Measurements from ENCODE around the gene CAD. TPM values are rescaled to one million over a fixed set of nuclear protein-coding genes. Genes with fewer than 3 reads are reported as not detected.
A peak's percentile ranks its signal among the peaks of the same experiment; 100 is the strongest.

The CAD gene
- total and polyA plus RNA-seq, 5 donors, result 6.0 to 12.0 (median 9.9) TPM

DNA sequence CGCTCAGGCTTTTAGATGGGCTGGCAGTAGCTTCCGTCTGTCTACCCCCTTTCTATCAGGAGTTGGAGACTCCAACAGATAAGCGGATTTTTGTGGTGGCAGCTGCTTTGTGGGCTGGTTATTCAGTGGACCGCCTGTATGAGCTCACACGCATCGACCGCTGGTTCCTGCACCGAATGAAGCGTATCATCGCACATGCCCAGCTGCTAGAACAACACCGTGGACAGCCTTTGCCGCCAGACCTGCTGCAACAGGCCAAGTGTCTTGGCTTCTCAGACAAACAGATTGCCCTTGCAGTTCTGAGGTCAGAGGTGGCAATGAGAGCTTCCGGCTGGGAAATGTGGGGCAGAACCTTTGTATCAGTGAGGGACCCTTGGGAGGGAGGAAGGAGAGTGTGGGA lies 14.8 kb downstream of the CAD start:
- WGBS, result 92% methylated on average over 13 of the region's 13 CpGs
- intact Hi-C loops (cut with DNase I), result no loop called here
- DNase-seq (no peak), ATAC-seq (no peak)
- Histone ChIP-seq H3K27ac (ENCODE audit: low read length) (no peak overlapping the region), H3K27me3 (ENCODE audit: control insufficient read depth, insufficient read depth) (no peaks in the 10 kb centered on the region), H3K9me3 (ENCODE audit: control insufficient read depth, low read length) (no peaks in the 10 kb centered on the region), H3K4me3 (ENCODE audit: low read length) (no peak overlapping the region), H3K4me1 (ENCODE audit: control insufficient read depth, insufficient read depth, low read length) (no peaks in the 10 kb centered on the region)

DNA sequence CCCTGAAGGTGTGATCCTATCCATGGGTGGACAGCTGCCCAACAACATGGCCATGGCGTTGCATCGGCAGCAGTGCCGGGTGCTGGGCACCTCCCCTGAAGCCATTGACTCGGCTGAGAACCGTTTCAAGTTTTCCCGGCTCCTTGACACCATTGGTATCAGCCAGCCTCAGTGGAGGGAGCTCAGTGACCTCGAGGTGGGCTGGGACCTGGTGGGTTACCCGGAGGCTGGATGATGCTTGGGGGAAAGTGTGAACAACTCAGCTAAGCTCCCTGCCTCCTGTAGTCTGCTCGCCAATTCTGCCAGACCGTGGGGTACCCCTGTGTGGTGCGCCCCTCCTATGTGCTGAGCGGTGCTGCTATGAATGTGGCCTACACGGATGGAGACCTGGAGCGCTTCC lies 16.2 kb downstream of the CAD start:
- Histone ChIP-seq H3K4me3 (ENCODE audit: low read length) (no peak overlapping the region), H3K27ac (ENCODE audit: low read length) (no peak overlapping the region), H3K9me3 (ENCODE audit: control insufficient read depth, low read length) (no peaks in the 10 kb centered on the region), H3K27me3 (ENCODE audit: control insufficient read depth, insufficient read depth) (no peaks in the 10 kb centered on the region), H3K4me1 (ENCODE audit: control insufficient read depth, insufficient read depth, low read length) (no peaks in the 10 kb centered on the region)
- intact Hi-C loops (cut with DNase I), result no loop called here
- DNase-seq, result peak in 1 of 3 donors; percentile 4
- ATAC-seq, result no peak
- WGBS, result 94% methylated on average over 14 of the region's 14 CpGs

DNA sequence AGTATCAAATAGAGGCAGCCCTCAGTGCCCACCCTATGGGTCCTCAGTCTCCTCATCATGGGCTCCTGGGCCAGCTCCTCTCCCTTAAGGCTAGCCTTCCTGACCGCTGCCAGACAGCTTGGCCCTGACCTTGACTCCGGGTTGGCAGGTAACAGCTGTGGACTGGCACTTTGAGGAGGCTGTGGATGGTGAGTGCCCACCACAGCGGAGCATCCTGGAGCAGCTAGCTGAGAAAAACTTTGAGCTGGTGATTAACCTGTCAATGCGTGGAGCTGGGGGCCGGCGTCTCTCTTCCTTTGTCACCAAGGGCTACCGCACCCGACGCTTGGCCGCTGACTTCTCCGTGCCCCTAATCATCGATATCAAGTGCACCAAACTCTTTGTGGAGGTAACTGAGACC lies 19.0 kb downstream of the CAD start:
- H3K4me3 ChIP-seq (ENCODE audit: low read length), result no peak overlapping the region
- no peaks in the 10 kb centered on the region for H3K9me3 ChIP-seq (ENCODE audit: control insufficient read depth, low read length)
- ATAC-seq (no peak), DNase-seq (peak in 1 of 3 donors; percentile 25)
- intact Hi-C loops (cut with DNase I), result no loop called here
- no peak overlapping the region for H3K27ac ChIP-seq (ENCODE audit: low read length)
- no peaks in the 10 kb centered on the region for H3K4me1 ChIP-seq (ENCODE audit: control insufficient read depth, insufficient read depth, low read length)
- 97% methylated on average over 12 of the region's 12 CpGs for WGBS
- H3K27me3 ChIP-seq (ENCODE audit: control insufficient read depth, insufficient read depth), result no peaks in the 10 kb centered on the region

DNA sequence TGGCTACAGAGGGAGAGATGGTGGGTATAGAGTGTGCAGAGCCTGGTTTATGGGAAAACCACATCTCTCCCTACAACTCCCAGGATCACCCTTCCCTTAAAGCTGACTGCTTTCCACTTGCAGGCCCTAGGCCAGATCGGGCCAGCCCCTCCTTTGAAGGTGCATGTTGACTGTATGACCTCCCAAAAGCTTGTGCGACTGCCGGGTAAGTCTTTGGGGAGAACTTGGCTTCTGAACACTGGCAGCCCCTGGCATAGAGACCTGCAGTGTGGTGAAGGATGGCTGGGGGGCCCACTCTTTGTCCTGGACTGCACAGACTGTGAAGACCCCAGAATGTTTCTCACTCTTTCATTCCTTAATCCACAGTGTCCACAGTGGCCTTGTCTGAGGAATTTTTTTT lies 19.5 kb downstream of the CAD start:
- Histone ChIP-seq H3K27me3 (ENCODE audit: control insufficient read depth, insufficient read depth) (no peaks in the 10 kb centered on the region), H3K4me3 (ENCODE audit: low read length) (no peak overlapping the region), H3K27ac (ENCODE audit: low read length) (no peak overlapping the region), H3K9me3 (ENCODE audit: control insufficient read depth, low read length) (no peaks in the 10 kb centered on the region), H3K4me1 (ENCODE audit: control insufficient read depth, insufficient read depth, low read length) (no peaks in the 10 kb centered on the region)
- WGBS, result 85% methylated on average over 3 of the region's 3 CpGs
- intact Hi-C loops (cut with DNase I), result no loop called here
- DNase-seq, result no peak
- no peak for ATAC-seq

DNA sequence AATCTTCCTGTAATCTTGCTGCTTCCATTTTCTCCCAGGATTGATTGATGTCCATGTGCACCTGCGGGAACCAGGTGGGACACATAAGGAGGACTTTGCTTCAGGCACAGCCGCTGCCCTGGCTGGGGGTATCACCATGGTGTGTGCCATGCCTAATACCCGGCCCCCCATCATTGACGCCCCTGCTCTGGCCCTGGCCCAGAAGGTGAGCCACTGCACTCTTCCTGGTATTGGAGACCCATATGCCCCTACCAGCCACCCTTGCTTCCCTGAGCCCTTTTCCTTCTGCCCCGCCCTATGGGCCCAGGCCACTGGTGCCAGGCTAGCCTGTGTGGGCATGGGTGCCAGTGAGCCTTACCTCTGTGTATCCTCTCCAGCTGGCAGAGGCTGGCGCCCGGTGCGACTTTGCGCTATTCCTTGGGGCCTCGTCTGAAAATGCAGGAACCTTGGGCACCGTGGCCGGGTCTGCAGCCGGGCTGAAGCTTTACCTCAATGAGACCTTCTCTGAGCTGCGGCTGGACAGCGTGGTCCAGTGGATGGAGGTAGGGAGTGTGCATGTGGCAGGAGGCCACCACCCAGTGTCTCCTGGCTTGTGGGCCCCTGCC lies 20.3 kb downstream of the CAD start:
- 97% methylated on average over 15 of the region's 15 CpGs for WGBS
- no peak for ATAC-seq

DNA sequence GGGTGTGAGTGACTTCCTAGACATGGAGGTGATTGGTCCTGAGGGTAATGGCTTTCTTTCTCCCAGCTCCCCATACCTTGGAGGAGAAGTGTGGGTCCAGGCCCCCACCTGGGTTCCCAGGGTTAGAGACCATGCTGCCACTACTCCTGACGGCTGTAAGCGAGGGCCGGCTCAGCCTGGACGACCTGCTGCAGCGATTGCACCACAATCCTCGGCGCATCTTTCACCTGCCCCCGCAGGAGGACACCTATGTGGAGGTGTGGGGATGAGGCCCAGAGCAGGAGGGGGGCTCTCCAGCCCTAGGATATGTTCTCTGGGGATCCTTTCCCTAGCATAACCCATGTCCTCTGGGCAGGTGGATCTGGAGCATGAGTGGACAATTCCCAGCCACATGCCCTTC lies 21.8 kb downstream of the CAD start:
- DNase-seq (peak in 1 of 3 donors; percentile 34), ATAC-seq (no peak)
- Histone ChIP-seq H3K9me3 (ENCODE audit: control insufficient read depth, low read length) (no peaks in the 10 kb centered on the region), H3K4me3 (ENCODE audit: low read length) (no peak overlapping the region), H3K4me1 (ENCODE audit: control insufficient read depth, insufficient read depth, low read length) (no peaks in the 10 kb centered on the region), H3K27me3 (ENCODE audit: control insufficient read depth, insufficient read depth) (no peaks in the 10 kb centered on the region), H3K27ac (ENCODE audit: low read length) (no peak overlapping the region)
- intact Hi-C loops (cut with DNase I), result no loop called here
- 94% methylated on average over 8 of the region's 8 CpGs for WGBS

More for the DNA sequence above, 20.3 kb downstream of the CAD start:
- DNase-seq, result peak in 1 of 3 donors; percentile 50
- intact Hi-C loops (cut with DNase I), result no loop called here
- H3K27ac ChIP-seq (ENCODE audit: low read length), result no peak overlapping the region
- no peaks in the 10 kb centered on the region for H3K9me3 ChIP-seq (ENCODE audit: control insufficient read depth, low read length)
- H3K4me1 ChIP-seq (ENCODE audit: control insufficient read depth, insufficient read depth, low read length), result no peaks in the 10 kb centered on the region
- no peaks in the 10 kb centered on the region for H3K27me3 ChIP-seq (ENCODE audit: control insufficient read depth, insufficient read depth)
- no peak overlapping the region for H3K4me3 ChIP-seq (ENCODE audit: low read length)

DNA sequence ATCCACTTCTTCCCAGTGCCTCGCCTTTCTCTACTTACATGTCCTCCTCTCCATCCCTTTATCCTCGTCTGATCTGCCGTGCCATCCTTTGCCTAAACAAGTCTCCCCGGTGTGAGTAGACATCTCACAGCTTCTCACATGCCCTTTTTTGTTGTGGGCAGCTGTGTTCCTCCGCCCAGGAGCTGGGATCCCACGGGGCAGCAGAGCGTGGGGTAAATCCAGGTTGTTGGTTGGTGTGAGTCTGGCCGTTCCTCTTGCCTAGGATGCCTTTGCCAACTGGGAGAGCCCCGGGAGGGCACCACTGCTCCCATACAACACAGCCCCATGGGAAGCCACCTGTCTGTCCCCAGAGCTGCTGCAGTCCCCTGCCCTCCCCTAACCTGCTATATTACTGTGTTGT lies 23.2 kb downstream of the CAD start:
- H3K27ac ChIP-seq (ENCODE audit: low read length), result no peak overlapping the region
- ATAC-seq (no peak), DNase-seq (peak in 1 of 3 donors; percentile 35)
- intact Hi-C loops (cut with DNase I), result no loop called here
- H3K9me3 ChIP-seq (ENCODE audit: control insufficient read depth, low read length), result no peaks in the 10 kb centered on the region
- WGBS, result 90% methylated on average over 9 of the region's 9 CpGs
- H3K27me3 ChIP-seq (ENCODE audit: control insufficient read depth, insufficient read depth), result no peaks in the 10 kb centered on the region
- H3K4me1 ChIP-seq (ENCODE audit: control insufficient read depth, insufficient read depth, low read length), result peaks cover 1% of the 10 kb centered on the region
- H3K4me3 ChIP-seq (ENCODE audit: low read length), result no peak overlapping the region

DNA sequence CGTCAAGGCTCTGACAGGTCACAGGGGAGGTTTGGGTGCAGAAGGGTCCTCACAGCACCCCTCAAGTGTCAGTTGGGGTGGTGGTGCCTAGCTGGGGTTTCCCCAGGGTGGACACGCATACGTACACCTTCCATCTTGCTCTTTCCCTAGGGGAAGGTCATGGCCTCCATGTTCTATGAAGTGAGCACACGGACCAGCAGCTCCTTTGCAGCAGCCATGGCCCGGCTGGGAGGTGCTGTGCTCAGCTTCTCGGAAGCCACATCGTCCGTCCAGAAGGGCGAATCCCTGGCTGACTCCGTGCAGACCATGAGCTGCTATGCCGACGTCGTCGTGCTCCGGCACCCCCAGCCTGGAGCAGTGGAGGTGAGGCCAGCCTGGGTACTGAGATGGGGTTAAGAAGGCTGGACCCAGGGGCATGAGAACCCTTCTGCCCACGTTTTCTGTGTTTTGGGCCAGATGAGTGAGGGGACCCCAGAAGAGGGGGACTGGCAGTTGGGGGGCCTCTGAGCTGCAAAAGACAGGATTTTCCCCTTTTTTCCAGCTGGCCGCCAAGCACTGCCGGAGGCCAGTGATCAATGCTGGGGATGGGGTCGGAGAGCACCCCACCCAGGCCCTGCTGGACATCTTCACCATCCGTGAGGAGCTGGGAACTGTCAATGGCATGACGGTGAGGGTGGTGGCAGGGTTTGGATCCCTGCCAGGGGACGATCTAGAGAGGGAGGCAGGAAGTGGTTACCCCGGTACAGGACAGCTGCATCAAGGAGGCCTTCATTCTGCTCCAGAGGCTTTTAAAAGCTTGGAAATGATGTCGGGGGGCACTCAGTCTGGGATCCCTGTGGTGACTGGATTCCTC lies 24.8 kb downstream of the CAD start:
- peak in 2 of 3 donors; percentile 21 to 33 for DNase-seq
- no peak overlapping the region for H3K4me3 ChIP-seq (ENCODE audit: low read length)
- 82% methylated on average over 24 of the region's 24 CpGs for WGBS
- peaks cover 1% of the 10 kb centered on the region for H3K4me1 ChIP-seq (ENCODE audit: control insufficient read depth, insufficient read depth, low read length)
- no peaks in the 10 kb centered on the region for H3K9me3 ChIP-seq (ENCODE audit: control insufficient read depth, low read length)
- no peak for ATAC-seq
- H3K27me3 ChIP-seq (ENCODE audit: control insufficient read depth, insufficient read depth), result no peaks in the 10 kb centered on the region
- H3K27ac ChIP-seq (ENCODE audit: low read length), result no peak overlapping the region
- intact Hi-C loops (cut with DNase I), result no loop called here

DNA sequence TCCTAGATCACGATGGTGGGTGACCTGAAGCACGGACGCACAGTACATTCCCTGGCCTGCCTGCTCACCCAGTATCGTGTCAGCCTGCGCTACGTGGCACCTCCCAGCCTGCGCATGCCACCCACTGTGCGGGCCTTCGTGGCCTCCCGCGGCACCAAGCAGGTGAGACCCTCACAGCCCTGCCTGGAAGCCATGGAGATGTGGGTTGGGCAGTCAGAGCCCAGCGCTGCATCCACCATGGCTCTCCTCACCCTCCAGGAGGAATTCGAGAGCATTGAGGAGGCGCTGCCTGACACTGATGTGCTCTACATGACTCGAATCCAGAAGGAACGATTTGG lies 25.4 kb downstream of the CAD start:
- intact Hi-C loops (cut with DNase I), result no loop called here
- H3K27ac ChIP-seq (ENCODE audit: low read length), result no peak overlapping the region
- peak in 1 of 2 donors; percentile 2 for ATAC-seq
- no peaks in the 10 kb centered on the region for H3K27me3 ChIP-seq (ENCODE audit: control insufficient read depth, insufficient read depth)
- no peak overlapping the region for H3K4me3 ChIP-seq (ENCODE audit: low read length)
- peaks cover 1% of the 10 kb centered on the region for H3K4me1 ChIP-seq (ENCODE audit: control insufficient read depth, insufficient read depth, low read length)
- peak in 2 of 3 donors; percentile 41 to 43 for DNase-seq
- H3K9me3 ChIP-seq (ENCODE audit: control insufficient read depth, low read length), result no peaks in the 10 kb centered on the region
- WGBS, result 93% methylated on average over 16 of the region's 16 CpGs

DNA sequence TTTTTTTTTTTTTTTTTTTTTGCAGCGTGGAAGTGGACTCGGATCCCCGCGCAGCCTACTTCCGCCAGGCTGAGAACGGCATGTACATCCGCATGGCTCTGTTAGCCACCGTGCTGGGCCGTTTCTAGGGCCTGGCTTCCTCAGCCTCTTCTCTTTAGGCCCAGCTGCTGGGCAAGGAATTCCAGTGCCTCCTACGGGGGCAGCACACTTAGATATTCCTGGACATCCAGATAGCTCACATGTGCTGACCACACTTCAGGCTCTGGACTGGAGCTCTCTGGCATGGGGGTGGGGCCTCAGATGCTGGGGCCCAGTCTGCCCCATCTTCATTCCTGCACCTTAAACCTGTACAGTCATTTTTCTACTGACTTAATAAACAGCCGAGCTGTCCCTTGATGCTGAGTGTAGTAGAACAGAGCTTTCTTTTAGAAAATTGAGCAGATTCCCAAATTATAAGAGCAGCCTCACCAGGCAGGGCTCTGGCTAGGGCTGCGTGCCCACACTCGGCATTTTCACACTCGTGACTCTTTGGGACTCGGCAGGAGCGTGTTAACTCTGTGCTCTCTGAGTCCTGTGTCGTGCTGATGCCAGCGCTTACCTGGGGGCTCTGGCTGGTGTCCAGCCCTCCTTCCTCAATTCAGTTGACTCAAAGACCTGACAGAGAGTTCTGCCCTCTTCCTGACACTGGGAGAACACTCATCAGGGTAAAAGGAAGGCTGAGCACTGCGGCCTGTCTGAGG lies 26.4 kb downstream of the CAD start:
- ATAC-seq, result peak; percentile 40 to 42
- intact Hi-C loops (cut with DNase I), result no loop called here
- peak overlapping the region; percentile 60 for H3K27ac ChIP-seq (ENCODE audit: low read length)
- H3K4me1 ChIP-seq (ENCODE audit: control insufficient read depth, insufficient read depth, low read length), result peaks cover 1% of the 10 kb centered on the region
- peak in 2 of 3 donors; percentile 46 to 54 for DNase-seq
- no peaks in the 10 kb centered on the region for H3K9me3 ChIP-seq (ENCODE audit: control insufficient read depth, low read length)
- no peaks in the 10 kb centered on the region for H3K27me3 ChIP-seq (ENCODE audit: control insufficient read depth, insufficient read depth)
- 61% methylated on average over 19 of the region's 19 CpGs for WGBS
- H3K4me3 ChIP-seq (ENCODE audit: low read length), result no peak overlapping the region

DNA sequence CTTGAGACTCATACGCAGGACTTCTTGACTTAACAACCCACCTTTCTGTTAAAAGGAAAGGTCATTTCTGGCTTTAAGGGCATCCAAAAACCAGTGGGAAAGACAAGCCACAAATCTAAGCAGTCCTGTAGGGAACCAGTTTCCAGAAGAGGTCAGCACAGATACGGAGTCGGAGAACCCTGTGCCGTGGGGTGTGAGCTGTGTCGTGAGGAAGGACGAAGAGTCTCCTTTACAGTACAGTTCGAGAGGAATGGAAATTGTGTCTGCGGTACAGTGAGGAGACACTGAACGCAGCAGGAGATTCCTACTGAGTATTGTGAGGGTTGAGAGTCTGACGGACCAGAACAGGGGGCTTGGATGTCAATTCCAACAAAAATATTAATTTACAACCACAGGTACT lies 27.9 kb downstream of the CAD start:
- peaks cover 1% of the 10 kb centered on the region for H3K4me1 ChIP-seq (ENCODE audit: control insufficient read depth, insufficient read depth, low read length)
- no peaks in the 10 kb centered on the region for H3K9me3 ChIP-seq (ENCODE audit: control insufficient read depth, low read length)
- WGBS, result 65% methylated on average over 10 of the region's 10 CpGs
- DNase-seq, result peak in 1 of 3 donors; percentile 10
- H3K27ac ChIP-seq (ENCODE audit: low read length), result peak overlapping the region; percentile 15
- no peaks in the 10 kb centered on the region for H3K27me3 ChIP-seq (ENCODE audit: control insufficient read depth, insufficient read depth)
- intact Hi-C loops (cut with DNase I), result loop anchor here in 1 of 4 donors (5.0 kb wide), 1 partner anchor 37 kb away; the partner anchor contains the start of gene TRIM54
- no peak for ATAC-seq
- H3K4me3 ChIP-seq (ENCODE audit: low read length), result no peak overlapping the region
